COR-L47 (cell line): ENCODE results near the gene AIRE.

Experiments used
- DNase-seq: peaks from one replicate; lab custom pipeline; 2025; lab: John Stamatoyannopoulos, UW

AIRE gene

GRCh38 chr21:44305691-44306090, 20.0 kb downstream of the AIRE start:
- DNase-seq: no peak

- DNase-seq: no peak
These were observed 21.4 kb downstream of the AIRE start for GRCh38 chr21:44306936-44307704.

- no peak for DNase-seq
These were observed 25.2 kb downstream of the AIRE start for GRCh38 chr21:44310628-44311507.

GRCh38 chr21:44312089-44312488, 26.4 kb downstream of the AIRE start:
- no peak for DNase-seq

- no peak for DNase-seq
These were observed 27.0 kb downstream of the AIRE start for GRCh38 chr21:44312716-44313115.

GRCh38 chr21:44313451-44313850, 27.8 kb downstream of the AIRE start:
- DNase-seq: no peak

- DNase-seq: no peak
These were observed 28.5 kb downstream of the AIRE start for GRCh38 chr21:44314128-44314527.

GRCh38 chr21:44314561-44314960, 28.9 kb downstream of the AIRE start:
- no peak for DNase-seq

- no peak for DNase-seq
These were observed 30.1 kb downstream of the AIRE start for GRCh38 chr21:44315691-44316203.

- no peak for DNase-seq
These were observed 30.7 kb downstream of the AIRE start for GRCh38 chr21:44316277-44316900.

GRCh38 chr21:44317241-44317782, 31.6 kb downstream of the AIRE start:
- no peak for DNase-seq

GRCh38 chr21:44317871-44318270, 32.2 kb downstream of the AIRE start:
- no peak for DNase-seq

GRCh38 chr21:44318489-44319285, 33.0 kb downstream of the AIRE start:
- DNase-seq: no peak

GRCh38 chr21:44319407-44320065, 33.9 kb downstream of the AIRE start:
- no peak for DNase-seq

GRCh38 chr21:44320847-44321246, 35.2 kb downstream of the AIRE start:
- DNase-seq: no peak

GRCh38 chr21:44321846-44322450, 36.3 kb downstream of the AIRE start:
- no peak for DNase-seq

- no peak for DNase-seq
These were observed 37.1 kb downstream of the AIRE start for GRCh38 chr21:44322621-44323325.

- DNase-seq: no peak
These were observed 37.9 kb downstream of the AIRE start for GRCh38 chr21:44323591-44323990.

- no peak for DNase-seq
These were observed 38.6 kb downstream of the AIRE start for GRCh38 chr21:44324106-44324853.
